ENCODE results near the gene SLC25A29. TPM values are rescaled to one million over a fixed set of nuclear protein-coding genes. Genes with fewer than 3 reads are reported as not detected.

The SLC25A29 gene
- total RNA-seq, 3 donors from 2014 or later = 40.2 to 119 (median 110) TPM

DNA sequence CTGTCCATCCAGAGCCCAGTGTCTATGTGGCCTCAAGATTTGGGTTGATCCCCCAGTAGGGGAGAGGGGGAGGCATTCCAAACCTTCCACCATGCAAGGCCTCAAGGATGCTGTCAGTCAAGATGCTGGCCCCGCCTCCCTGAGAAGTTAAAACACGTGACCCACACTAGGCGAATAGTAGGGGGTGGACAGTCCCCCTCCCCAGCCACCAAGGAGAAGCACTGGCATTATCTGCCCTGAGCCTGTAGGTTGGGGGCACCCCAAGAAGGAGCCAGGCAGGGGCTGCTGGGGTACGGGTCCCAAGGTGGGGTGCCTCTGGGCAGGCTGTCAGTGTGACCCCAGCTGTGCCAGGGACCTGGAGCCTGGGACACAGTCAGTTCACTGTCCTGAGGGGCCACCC, 2.3 kb downstream of the SLC25A29 start:
- H3K9me3 ChIP-seq = no peaks in the 10 kb centered on the region
- peak overlapping the region; percentile 78 to 90 for H3K27ac ChIP-seq
- H3K4me1 ChIP-seq = peaks cover 0 to 23% of the 10 kb centered on the region in 2 donors
- intact Hi-C loops (cut with DNase I; ENCODE audit: low total_unique reads) = loop anchor here (10.0 kb wide), 1 partner anchor 71 kb away; the partner anchor contains the start of gene WDR25
- H3K27me3 ChIP-seq = no peaks in the 10 kb centered on the region
- peak overlapping the region in 1 of 3 donors; percentile 96 for H3K4me3 ChIP-seq
- TF ChIP-seq POLR2AphosphoS5 (IDR thresholded peaks at IDR 0.05) (no peak), POLR2A (IDR thresholded peaks at IDR 0.05) (no peak)
- TF ChIP-seq, protein P1, sequence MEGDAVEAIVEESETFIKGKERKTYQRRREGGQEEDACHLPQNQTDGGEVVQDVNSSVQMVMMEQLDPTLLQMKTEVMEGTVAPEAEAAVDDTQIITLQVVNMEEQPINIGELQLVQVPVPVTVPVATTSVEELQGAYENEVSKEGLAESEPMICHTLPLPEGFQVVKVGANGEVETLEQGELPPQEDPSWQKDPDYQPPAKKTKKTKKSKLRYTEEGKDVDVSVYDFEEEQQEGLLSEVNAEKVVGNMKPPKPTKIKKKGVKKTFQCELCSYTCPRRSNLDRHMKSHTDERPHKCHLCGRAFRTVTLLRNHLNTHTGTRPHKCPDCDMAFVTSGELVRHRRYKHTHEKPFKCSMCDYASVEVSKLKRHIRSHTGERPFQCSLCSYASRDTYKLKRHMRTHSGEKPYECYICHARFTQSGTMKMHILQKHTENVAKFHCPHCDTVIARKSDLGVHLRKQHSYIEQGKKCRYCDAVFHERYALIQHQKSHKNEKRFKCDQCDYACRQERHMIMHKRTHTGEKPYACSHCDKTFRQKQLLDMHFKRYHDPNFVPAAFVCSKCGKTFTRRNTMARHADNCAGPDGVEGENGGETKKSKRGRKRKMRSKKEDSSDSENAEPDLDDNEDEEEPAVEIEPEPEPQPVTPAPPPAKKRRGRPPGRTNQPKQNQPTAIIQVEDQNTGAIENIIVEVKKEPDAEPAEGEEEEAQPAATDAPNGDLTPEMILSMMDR (IDR thresholded peaks at IDR 0.05) = no peak
- no peaks in the 10 kb centered on the region for H3K36me3 ChIP-seq
- DNase-seq (ENCODE audit: low spot score in 2 of 2) = no peak

DNA sequence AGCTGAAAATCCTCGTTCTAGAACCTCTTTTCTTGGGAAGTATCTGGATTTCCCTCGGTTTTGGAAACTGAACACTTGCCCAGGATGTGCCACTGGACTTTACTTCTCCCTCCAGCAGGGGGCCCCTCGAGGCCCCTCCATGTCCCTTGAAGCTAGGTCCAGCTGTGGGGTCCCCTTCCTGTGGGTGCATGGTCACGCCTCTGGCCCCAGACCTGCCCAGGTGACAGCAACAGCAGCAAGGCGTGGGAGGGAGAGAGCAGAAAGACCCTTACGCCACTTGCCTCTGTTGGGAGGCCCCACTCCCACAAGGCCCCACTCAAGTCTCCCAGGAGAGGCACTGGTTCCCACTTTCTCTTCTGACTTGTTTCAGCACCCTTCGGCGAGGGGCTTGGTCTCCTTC, 3.1 kb downstream of the SLC25A29 start:
- no peaks in the 10 kb centered on the region for H3K9me3 ChIP-seq
- H3K27ac ChIP-seq = peak overlapping the region; percentile 62 to 90
- H3K27me3 ChIP-seq = no peaks in the 10 kb centered on the region
- no peaks in the 10 kb centered on the region for H3K36me3 ChIP-seq
- peaks cover 0 to 23% of the 10 kb centered on the region in 2 donors for H3K4me1 ChIP-seq
- peak overlapping the region in 1 of 3 donors; percentile 6 for H3K4me3 ChIP-seq
- intact Hi-C loops (cut with DNase I; ENCODE audit: low total_unique reads) = loop anchor here (10.0 kb wide), 1 partner anchor 72 kb away; the partner anchor contains the start of gene WDR25
- DNase-seq (ENCODE audit: low spot score in 2 of 2) = no peak
- TF ChIP-seq POLR2A (IDR thresholded peaks at IDR 0.05) = no peak
- TF ChIP-seq, protein P1 (IDR thresholded peaks at IDR 0.05) = peak in 2 of 3 donors; percentile 24 to 33
- no peak for TF ChIP-seq POLR2AphosphoS5 (IDR thresholded peaks at IDR 0.05)

DNA sequence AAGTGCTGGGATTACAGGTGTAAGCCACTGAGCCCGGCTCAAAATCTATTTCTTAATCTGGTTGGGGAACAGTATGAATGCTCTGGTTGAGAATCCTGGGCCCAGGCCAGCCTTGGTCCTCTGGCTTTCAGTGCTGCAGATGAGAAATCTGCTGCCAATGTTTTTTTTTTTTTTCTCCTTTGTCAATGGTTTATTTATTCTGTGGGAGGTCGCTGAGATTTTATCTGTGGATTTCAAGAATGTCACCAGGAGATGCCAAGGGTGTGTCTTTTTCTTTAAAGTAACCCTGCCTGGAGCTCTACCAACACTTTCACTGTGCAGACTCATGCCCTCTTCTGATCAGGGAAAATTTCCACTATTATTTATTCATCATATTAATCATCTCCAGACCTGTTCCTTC, 3.6 kb downstream of the SLC25A29 start:
- peak overlapping the region in 1 of 2 donors; percentile 62 for H3K27ac ChIP-seq
- intact Hi-C loops (cut with DNase I; ENCODE audit: low total_unique reads) = loop anchor here (10.0 kb wide), 1 partner anchor 72 kb away; the partner anchor contains the start of gene WDR25
- no peaks in the 10 kb centered on the region for H3K9me3 ChIP-seq
- peaks cover 0 to 19% of the 10 kb centered on the region in 2 donors for H3K4me1 ChIP-seq
- H3K36me3 ChIP-seq = no peaks in the 10 kb centered on the region
- TF ChIP-seq, protein P1 (IDR thresholded peaks at IDR 0.05) = no peak
- no peak for TF ChIP-seq POLR2A (IDR thresholded peaks at IDR 0.05)
- TF ChIP-seq POLR2AphosphoS5 (IDR thresholded peaks at IDR 0.05) = no peak
- no peaks in the 10 kb centered on the region for H3K27me3 ChIP-seq
- no peak for DNase-seq (ENCODE audit: low spot score in 2 of 2)
- no peak overlapping the region for H3K4me3 ChIP-seq

DNA sequence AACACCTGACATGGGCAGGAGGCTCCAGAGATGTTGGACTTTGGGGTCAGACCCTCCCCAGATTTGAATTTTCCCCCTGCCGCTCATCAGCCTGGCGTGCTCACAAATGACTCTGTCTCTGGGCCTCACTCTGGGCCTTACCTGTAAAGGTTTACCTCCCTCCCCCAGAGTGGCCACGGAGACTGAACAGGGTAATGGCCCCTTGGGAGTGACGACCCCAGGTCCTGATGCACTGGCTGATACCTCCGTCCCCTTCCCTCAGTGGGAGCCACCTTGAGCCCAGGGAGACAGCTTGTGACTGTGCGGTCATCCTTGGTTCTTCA, 7.0 kb downstream of the SLC25A29 start:
- Histone ChIP-seq H3K4me3 (no peak overlapping the region), H3K4me1 (peaks cover 0 to 17% of the 10 kb centered on the region in 2 donors), H3K27ac (no peak overlapping the region), H3K36me3 (no peaks in the 10 kb centered on the region), H3K9me3 (no peaks in the 10 kb centered on the region), H3K27me3 (no peaks in the 10 kb centered on the region)
- TF ChIP-seq POLR2AphosphoS5 (IDR thresholded peaks at IDR 0.05) = no peak
- no peak for TF ChIP-seq POLR2A (IDR thresholded peaks at IDR 0.05)
- TF ChIP-seq, protein P1 (IDR thresholded peaks at IDR 0.05) = no peak
- DNase-seq (ENCODE audit: low spot score in 2 of 2) = no peak
- intact Hi-C loops (cut with DNase I; ENCODE audit: low total_unique reads) = no loop called here

DNA sequence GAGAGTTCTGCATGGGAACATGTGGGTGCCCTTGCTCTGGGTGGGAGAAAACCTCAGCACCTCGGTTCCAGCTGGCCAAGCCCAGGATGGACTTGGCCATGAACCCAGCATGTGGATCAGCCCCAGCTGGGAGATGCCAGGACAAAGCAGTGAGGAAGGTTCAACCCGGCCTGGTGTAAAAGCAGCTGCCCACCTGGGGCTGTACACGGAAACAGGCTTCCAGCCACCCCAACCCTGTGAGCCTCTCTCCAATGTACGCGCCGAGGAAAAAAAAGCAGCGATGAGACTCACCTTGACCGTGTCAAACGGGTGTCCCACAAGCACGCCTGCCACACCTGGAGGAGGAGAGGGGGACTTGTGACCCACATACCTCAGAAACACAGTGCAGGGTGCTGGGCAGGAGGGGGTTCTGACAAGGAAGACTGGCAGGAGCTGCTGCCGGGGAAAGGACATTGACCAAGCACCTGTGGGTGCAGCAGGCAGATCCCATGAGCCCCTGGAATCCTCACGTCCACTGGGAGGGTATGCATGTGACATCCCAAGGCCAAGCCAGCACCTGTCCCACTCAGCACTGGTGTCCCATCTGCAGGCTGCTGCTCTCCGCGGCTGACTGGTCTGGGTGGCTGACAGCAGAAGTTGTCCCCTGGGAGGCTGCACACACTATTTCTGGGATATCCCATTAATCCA, 7.5 kb downstream of the SLC25A29 start:
- Histone ChIP-seq H3K4me3 (no peak overlapping the region), H3K4me1 (peaks cover 0 to 12% of the 10 kb centered on the region in 2 donors), H3K27ac (peak overlapping the region; percentile 73 to 79), H3K36me3 (no peaks in the 10 kb centered on the region), H3K9me3 (no peaks in the 10 kb centered on the region), H3K27me3 (no peaks in the 10 kb centered on the region)
- TF ChIP-seq POLR2A (IDR thresholded peaks at IDR 0.05) = no peak
- no peak for DNase-seq (ENCODE audit: low spot score in 2 of 2)
- intact Hi-C loops (cut with DNase I; ENCODE audit: low total_unique reads) = no loop called here

Data from breast epithelium (tissue), 4 donors.